CD8-positive, alpha-beta memory T cell (primary cell): Measurements from ENCODE around the gene PPARD. TPM values are rescaled to one million over a fixed set of nuclear protein-coding genes. Genes with fewer than 3 reads are reported as not detected.

Experiments used
- CTCF ChIA-PET: fragments of 350-600 bp; sonication (Branson Sonifier 250); formaldehyde crosslinking; loops from one replicate; lab custom pipeline; 2021; ENCODE audit warnings: antibody characterized with exemption; lab: Charles Lee
- POLR2A ChIA-PET: fragments of 350-600 bp; sonication (Branson Sonifier 250); formaldehyde crosslinking; loops from one replicate; lab custom pipeline; 2021; ENCODE audit warnings: antibody characterized with exemption; lab: Charles Lee
- DNase-seq, 5 donors: peaks; one replicate each; pipeline versions ENCODE4 v3.0.0 to v3.0.0-alpha.2; 2020 to 2022; ENCODE audit warnings: mixed read lengths in 1 of 5
- H3K27ac ChIP-seq: one replicate; pipeline ENCODE4 v1.7.0; 2013; ENCODE audit warnings: low read depth, mild to moderate bottlenecking, low read length, moderate library complexity
- H3K27me3 ChIP-seq: 2 replicates; pipeline ENCODE4 v1.7.0; 2013; ENCODE audit warnings: low read length, mild to moderate bottlenecking; ENCODE audit not compliant: insufficient read depth, poor library complexity, severe bottlenecking
- H3K36me3 ChIP-seq: 2 replicates; pipeline ENCODE4 v1.7.0; 2013; ENCODE audit warnings: mild to moderate bottlenecking, low read length, moderate library complexity; ENCODE audit not compliant: insufficient read depth
- H3K4me1 ChIP-seq: 2 replicates; pipeline ENCODE4 v1.7.0; 2013; ENCODE audit warnings: mild to moderate bottlenecking, low read length, moderate library complexity; ENCODE audit not compliant: insufficient read depth
- H3K4me3 ChIP-seq: 2 replicates; pipeline ENCODE4 v1.7.0; 2013; ENCODE audit warnings: mild to moderate bottlenecking, low read length
- H3K9me3 ChIP-seq: 2 replicates; pipeline ENCODE4 v1.7.0; 2013; ENCODE audit warnings: mild to moderate bottlenecking, low read length
- H3K27ac Mint-ChIP-seq, 8 donors: one replicate each; pipeline ENCODE4 v1.8.0; 2020 to 2021; ENCODE audit warnings: mixed read lengths in 8 of 8, mild to moderate bottlenecking in 6 of 8, inconsistent platforms in 3 of 8, moderate library complexity in 3 of 8
- H3K27me3 Mint-ChIP-seq, 2 donors: one replicate each; pipeline ENCODE4 v1.8.0; 2020 to 2021; ENCODE audit warnings: mixed read lengths in 2 of 2, mild to moderate bottlenecking in 1 of 2, moderate library complexity in 1 of 2
- H3K36me3 Mint-ChIP-seq, 3 donors: one replicate each; pipeline ENCODE4 v1.8.0; 2020 to 2021; ENCODE audit warnings: mixed read lengths in 3 of 3, inconsistent platforms in 1 of 3, mild to moderate bottlenecking in 1 of 3
- H3K4me1 Mint-ChIP-seq, 3 donors: one replicate each; pipeline ENCODE4 v1.8.0; 2020 to 2021; ENCODE audit warnings: mixed read lengths in 3 of 3, inconsistent platforms in 1 of 3, mild to moderate bottlenecking in 1 of 3
- H3K4me3 Mint-ChIP-seq, 7 donors: one replicate each; pipeline ENCODE4 v1.8.0; 2020 to 2021; ENCODE audit warnings: mixed read lengths in 7 of 7, mild to moderate bottlenecking in 6 of 7, moderate library complexity in 4 of 7, inconsistent platforms in 2 of 7
- H3K9me3 Mint-ChIP-seq, 5 donors: one replicate each; pipeline ENCODE4 v1.8.0; 2020 to 2022; ENCODE audit warnings: mixed read lengths in 5 of 5, mild to moderate bottlenecking in 3 of 5, moderate library complexity in 2 of 5, inconsistent platforms in 1 of 5
- polyA plus RNA-seq: library from polyadenylated mRNA; unstranded; fragments of 300-500 nt; fragmentation: Illumina TruSeq; gene quantifications from one replicate; pipeline ENCODE4 v1.2.3, GENCODE V29; 2021
- total RNA-seq, 2 experiments: library from RNA; stranded (reverse); gene quantifications; one replicate each; pipeline ENCODE4 v1.2.3, GENCODE V29; 2021

PPARD gene
- total RNA-seq (10 to 100 TPM; 14.8 to 16.2 TPM), polyA plus RNA-seq (7.7 TPM)

DNA sequence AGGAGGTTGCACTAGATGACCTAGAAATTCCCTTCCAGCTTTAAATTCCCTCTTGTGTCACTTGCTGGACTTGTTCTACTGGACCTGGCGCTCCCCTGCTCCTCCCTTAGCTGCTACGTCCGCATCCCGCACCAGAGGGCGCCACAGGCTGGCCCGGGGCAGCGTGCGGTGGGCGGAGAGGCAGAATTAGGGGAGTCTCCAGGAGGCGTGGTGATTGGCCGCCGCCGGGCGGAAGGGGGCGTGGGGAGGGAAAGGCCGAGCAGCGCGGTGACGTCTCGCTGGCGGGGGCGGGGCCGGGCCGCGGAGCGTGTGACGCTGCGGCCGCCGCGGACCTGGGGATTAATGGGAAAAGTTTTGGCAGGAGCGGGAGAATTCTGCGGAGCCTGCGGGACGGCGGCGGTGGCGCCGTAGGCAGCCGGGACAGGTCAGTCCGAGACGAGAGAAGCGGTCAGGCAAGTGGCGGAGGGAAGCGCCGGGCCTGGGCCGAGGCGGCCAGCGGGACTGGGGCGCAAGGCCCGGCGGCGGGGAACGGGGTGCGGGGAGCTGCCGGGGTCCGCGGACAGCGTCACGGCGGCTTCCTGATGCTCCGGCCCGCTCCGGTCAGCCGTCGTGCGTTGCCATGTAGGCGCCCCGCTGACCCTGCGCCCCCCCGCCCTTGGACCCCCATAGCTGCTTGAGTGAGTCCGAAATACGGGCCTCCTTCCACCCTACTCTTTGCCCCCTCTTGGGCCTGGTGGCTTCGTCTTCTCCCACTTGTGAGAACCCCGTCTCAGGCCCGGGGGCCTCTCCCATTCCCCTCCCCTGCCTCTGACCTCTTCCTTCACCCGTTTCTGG is at the start of gene PPARD:
Gene PPARD, plus strand, starts transcription at position 301 of the 834 bp plus-strand sequence. CDS start 68,530 bp downstream, outside the sequence.
- Mint-ChIP-seq H3K27ac (peak within 1 kb of the TSS; percentile 80 to 98 (median 95)), H3K4me3 (peak within 1 kb of the TSS; percentile 86 to 98 (median 95)), H3K27me3 (peaks cover 0 to 1% of the 10 kb centered on the region in 2 donors), H3K4me1 (peaks cover 45 to 55% (median 50%) of the 10 kb centered on the region in 3 donors), H3K9me3 (no peaks in the 10 kb centered on the region), H3K36me3 (peaks cover 0 to 30% (median 4%) of the 10 kb centered on the region in 3 donors)
- H3K4me3 ChIP-seq, result peak within 1 kb of the TSS; percentile 90
- H3K36me3 ChIP-seq, result peaks cover 3% of the 10 kb centered on the region
- ChIA-PET POLR2A (interaction anchor here (0.5 to 1.5 kb wide), 9 partner anchors 10 to 210 kb away, joined by 3 to 4 read pairs (median 3); partner anchors contain the start of genes DEF6 and FANCE), CTCF (interaction anchor here (0.6 to 6.7 kb wide), 32 partner anchors 10 to 396 kb away, joined by 3 to 111 read pairs (median 5); partner anchors contain the start of genes ARMC12, DEF6, FANCE and RPL10A)
- peaks cover 51% of the 10 kb centered on the region for H3K4me1 ChIP-seq
- peak within 1 kb of the TSS; percentile 79 for H3K27ac ChIP-seq
- H3K9me3 ChIP-seq, result no peaks in the 10 kb centered on the region
- peak; percentile 96 to 98 (median 97) for DNase-seq
- no peaks in the 10 kb centered on the region for H3K27me3 ChIP-seq

DNA sequence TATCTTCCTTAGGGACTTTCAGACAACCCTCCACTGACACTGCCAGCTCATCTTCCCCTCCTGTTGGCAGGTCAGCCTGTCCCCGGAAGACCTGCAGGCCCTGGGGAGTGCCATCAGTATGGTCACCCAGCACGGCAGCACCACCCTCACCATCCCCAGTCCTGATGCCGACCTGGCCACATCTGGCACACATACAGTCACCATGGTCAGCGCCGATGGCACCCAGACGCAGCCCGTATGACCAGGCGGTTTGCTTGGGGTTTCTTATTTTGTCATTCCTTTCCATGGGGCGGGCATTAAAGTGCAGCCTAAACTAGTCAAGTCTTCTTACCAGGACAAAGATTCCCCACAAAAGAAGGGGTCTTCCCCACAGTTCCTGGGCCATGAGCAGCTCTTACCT is 48.7 kb upstream of the PPARD start:
- POLR2A ChIA-PET, result interaction anchor here (0.9 kb wide), 1 partner anchor 204 kb away, joined by 3 read pairs; no protein-coding TSS in a partner anchor
- H3K27ac Mint-ChIP-seq, result peak overlapping the region in 2 of 8 donors; percentile 36 to 81

DNA sequence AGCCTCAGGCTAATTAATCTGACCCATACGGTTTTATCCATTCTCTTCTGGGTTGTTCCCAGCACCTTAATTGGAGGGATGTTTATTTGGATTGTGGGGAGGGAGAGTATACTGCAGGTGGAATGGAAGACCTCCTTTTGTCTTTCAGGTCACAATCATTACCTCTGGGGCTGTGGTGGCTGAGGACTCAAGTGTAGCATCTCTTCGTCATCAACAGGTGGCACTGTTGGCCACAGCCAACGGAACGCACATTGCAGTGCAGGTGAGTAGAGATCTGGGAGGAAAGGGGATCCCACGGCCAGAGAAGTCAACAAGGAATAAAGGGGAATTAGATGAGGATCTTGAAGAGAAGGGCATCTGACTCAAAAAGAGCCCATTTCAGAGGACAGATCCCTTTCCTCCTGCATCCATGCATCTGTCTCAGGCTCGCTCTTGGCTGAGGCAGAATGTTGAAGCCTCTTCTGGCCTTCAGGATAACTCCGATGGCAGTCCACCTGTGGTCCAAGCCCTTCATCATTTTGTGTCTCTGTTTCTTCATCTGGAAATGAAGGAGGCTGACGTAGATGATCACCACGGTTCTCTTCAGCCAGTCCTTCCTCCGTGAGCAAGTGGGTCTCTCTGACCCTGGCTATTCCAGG is 47.9 kb upstream of the PPARD start:
- H3K36me3 Mint-ChIP-seq, result peaks cover 0 to 78% (median 12%) of the 10 kb centered on the region in 3 donors
- H3K27me3 Mint-ChIP-seq, result no peaks in the 10 kb centered on the region
- peak overlapping the region; percentile 0 to 97 (median 33) for H3K27ac Mint-ChIP-seq
- H3K27ac ChIP-seq, result no peak overlapping the region
- CTCF ChIA-PET, result interaction anchor here (1.1 to 13.7 kb wide), 6 partner anchors 9 to 443 kb away, joined by 3 to 295 read pairs (median 4); partner anchors contain the start of gene FANCE
- H3K27me3 ChIP-seq, result no peaks in the 10 kb centered on the region
- H3K36me3 ChIP-seq, result peaks cover 17% of the 10 kb centered on the region
- H3K9me3 Mint-ChIP-seq, result no peaks in the 10 kb centered on the region
- POLR2A ChIA-PET, result interaction anchor here (0.9 kb wide), 1 partner anchor 203 kb away, joined by 3 read pairs; no protein-coding TSS in a partner anchor
- peak overlapping the region in 2 of 7 donors; percentile 7 to 49 for H3K4me3 Mint-ChIP-seq
- no peaks in the 10 kb centered on the region for H3K9me3 ChIP-seq
- H3K4me3 ChIP-seq, result no peak overlapping the region
- peaks cover 14% of the 10 kb centered on the region for H3K4me1 ChIP-seq
- DNase-seq, result peak in 4 of 5 donors; percentile 36 to 67 (median 42)
- peaks cover 16 to 21% (median 18%) of the 10 kb centered on the region in 3 donors for H3K4me1 Mint-ChIP-seq

More for the DNA sequence above, 48.7 kb upstream of the PPARD start:
- no peak overlapping the region for H3K27ac ChIP-seq
- DNase-seq, result no peak
- peaks cover 0 to 79% (median 12%) of the 10 kb centered on the region in 3 donors for H3K36me3 Mint-ChIP-seq
- H3K4me3 Mint-ChIP-seq, result no peak overlapping the region
- H3K9me3 Mint-ChIP-seq, result no peaks in the 10 kb centered on the region
- peaks cover 6% of the 10 kb centered on the region for H3K4me1 ChIP-seq
- CTCF ChIA-PET, result interaction anchor here (1.1 to 13.7 kb wide), 6 partner anchors 18 to 444 kb away, joined by 3 to 295 read pairs (median 5); partner anchors contain the start of gene FANCE
- no peaks in the 10 kb centered on the region for H3K27me3 Mint-ChIP-seq
- no peak overlapping the region for H3K4me3 ChIP-seq
- H3K36me3 ChIP-seq, result peaks cover 24% of the 10 kb centered on the region
- no peaks in the 10 kb centered on the region for H3K9me3 ChIP-seq
- no peaks in the 10 kb centered on the region for H3K27me3 ChIP-seq
- H3K4me1 Mint-ChIP-seq, result peaks cover 8 to 13% (median 11%) of the 10 kb centered on the region in 3 donors

DNA sequence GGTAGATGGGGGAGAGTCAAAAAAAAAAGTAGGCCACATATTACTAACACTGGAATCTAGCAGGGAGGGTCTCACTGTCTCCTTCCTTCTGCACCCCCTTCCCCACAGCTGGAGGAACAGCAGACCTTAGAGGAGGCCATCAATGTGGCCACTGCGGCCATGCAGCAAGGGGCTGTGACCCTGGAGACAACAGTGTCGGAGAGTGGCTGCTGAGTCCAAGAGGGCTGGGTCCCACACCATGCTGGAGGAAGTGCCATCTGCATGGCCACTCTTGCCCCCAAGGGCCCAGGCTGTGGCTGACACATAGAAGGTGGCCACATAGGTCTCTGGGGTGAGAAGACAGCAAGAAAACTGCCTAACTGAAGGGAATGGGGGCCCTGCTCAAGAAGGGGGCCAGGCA is 47.3 kb upstream of the PPARD start:
- no peaks in the 10 kb centered on the region for H3K9me3 ChIP-seq
- no peak overlapping the region for H3K27ac ChIP-seq
- peaks cover 20% of the 10 kb centered on the region for H3K4me1 ChIP-seq
- no peak overlapping the region for H3K4me3 Mint-ChIP-seq
- H3K27me3 Mint-ChIP-seq, result no peaks in the 10 kb centered on the region
- peaks cover 22 to 27% (median 24%) of the 10 kb centered on the region in 3 donors for H3K4me1 Mint-ChIP-seq
- peaks cover 17% of the 10 kb centered on the region for H3K36me3 ChIP-seq
- no peak for DNase-seq
- H3K9me3 Mint-ChIP-seq, result no peaks in the 10 kb centered on the region
- peaks cover 0 to 76% (median 16%) of the 10 kb centered on the region in 3 donors for H3K36me3 Mint-ChIP-seq
- H3K27ac Mint-ChIP-seq, result peak overlapping the region in 2 of 8 donors; percentile 4 to 47
- H3K27me3 ChIP-seq, result no peaks in the 10 kb centered on the region
- ChIA-PET CTCF (interaction anchor here (1.1 to 13.7 kb wide), 6 partner anchors 9 to 442 kb away, joined by 3 to 295 read pairs (median 23); partner anchors contain the start of genes ARMC12, FANCE, PPARD and RPL10A), POLR2A (no interaction called here)
- no peak overlapping the region for H3K4me3 ChIP-seq

DNA sequence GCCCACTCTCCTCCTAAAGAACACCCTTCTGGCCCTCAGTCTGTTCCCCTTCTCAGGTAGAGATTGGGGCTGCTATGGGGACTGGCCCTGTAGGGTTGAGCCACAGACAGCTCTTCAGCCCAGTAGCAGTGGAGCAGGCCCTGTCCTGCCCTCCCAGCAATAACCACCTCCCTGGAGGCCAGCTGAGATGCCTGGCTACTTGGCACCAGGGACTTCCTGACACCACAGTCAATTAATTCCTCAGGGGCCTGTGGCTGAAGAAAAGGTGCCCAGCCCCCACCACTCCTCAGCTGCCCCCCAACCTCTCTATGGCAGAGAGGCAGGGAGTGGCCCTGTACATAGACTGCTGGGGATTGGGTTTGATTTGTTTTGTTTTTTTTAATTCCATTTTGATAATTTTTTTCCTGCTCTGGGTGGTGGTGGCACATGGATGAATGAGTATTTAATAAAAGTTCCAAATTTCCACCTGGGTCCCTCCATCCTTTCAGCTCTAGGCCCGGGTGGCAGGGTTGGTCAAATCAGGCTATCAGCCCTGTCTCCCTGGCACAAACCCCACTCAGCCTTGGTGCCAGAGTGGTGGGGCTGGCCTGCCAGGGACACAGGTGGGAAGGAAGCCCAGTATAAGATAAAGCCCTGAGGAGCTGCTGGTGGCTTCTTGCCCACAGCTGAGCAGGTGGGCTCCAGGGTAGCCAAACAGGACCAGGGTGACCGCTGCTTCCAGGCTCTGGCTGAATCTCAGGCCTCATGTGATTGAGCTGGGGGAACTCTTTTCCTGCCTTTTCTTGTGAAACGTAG is 46.6 kb upstream of the PPARD start:
- Histone ChIP-seq H3K27ac (no peak overlapping the region), H3K27me3 (no peaks in the 10 kb centered on the region), H3K9me3 (no peaks in the 10 kb centered on the region), H3K36me3 (peaks cover 11% of the 10 kb centered on the region), H3K4me3 (no peak overlapping the region), H3K4me1 (peaks cover 27% of the 10 kb centered on the region)
- peak overlapping the region in 1 of 7 donors; percentile 36 for H3K4me3 Mint-ChIP-seq
- peak overlapping the region in 1 of 8 donors; percentile 52 for H3K27ac Mint-ChIP-seq
- CTCF ChIA-PET, result interaction anchor here (1.1 to 13.7 kb wide), 13 partner anchors 10 to 441 kb away, joined by 3 to 295 read pairs (median 7); partner anchors contain the start of genes ARMC12, FANCE, PPARD and RPL10A
- peaks cover 0 to 74% (median 17%) of the 10 kb centered on the region in 3 donors for H3K36me3 Mint-ChIP-seq
- DNase-seq, result no peak
- POLR2A ChIA-PET, result interaction anchor here (1.2 to 1.4 kb wide), 2 partner anchors 21 to 154 kb away, joined by 4 to 5 read pairs; no protein-coding TSS in a partner anchor
- no peaks in the 10 kb centered on the region for H3K27me3 Mint-ChIP-seq
- H3K9me3 Mint-ChIP-seq, result no peaks in the 10 kb centered on the region
- H3K4me1 Mint-ChIP-seq, result peaks cover 29 to 33% (median 31%) of the 10 kb centered on the region in 3 donors

DNA sequence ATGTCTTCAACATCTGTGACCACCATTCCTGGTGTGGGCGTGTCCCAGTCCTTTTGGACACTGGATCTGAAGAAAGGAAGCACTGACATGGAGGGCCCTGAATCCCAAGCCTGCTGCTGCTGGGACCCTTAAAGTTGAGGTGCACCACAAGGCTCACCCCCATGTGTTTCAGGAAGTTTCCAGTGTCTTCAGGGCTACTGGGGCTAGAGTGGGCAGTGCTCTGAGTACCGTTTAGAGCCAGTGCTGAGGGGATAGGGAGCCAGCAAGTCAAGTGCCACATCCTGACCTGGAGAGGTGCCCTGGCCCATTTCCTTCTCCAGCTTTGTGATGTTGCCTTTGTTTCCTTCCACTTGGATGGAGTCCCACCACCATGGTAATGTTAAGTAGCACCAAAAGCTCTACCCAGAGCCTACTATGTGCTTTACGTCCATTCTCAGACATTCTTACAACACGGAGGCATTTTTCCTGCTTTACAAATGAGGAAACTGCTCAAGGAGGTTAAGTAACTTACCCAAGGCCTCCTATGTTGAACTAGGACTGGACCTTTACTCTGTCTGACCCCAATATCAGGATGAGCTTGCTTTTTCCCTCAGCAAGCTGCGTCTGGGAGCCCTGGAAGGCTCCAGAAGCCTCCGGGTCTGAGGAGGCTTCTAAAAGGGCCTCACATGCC is 45.3 kb upstream of the PPARD start:
- no peaks in the 10 kb centered on the region for H3K9me3 Mint-ChIP-seq
- no peak for DNase-seq
- POLR2A ChIA-PET, result interaction anchor here (1.0 to 1.8 kb wide), 7 partner anchors 13 to 155 kb away, joined by 3 to 7 read pairs (median 4); partner anchors contain the start of genes FANCE and PPARD
- H3K27ac Mint-ChIP-seq, result peak overlapping the region; percentile 82 to 100 (median 92)
- peaks cover 37 to 47% (median 45%) of the 10 kb centered on the region in 3 donors for H3K4me1 Mint-ChIP-seq
- H3K4me3 ChIP-seq, result peak overlapping the region; percentile 93
- H3K4me1 ChIP-seq, result peaks cover 40% of the 10 kb centered on the region
- peaks cover 0 to 64% (median 13%) of the 10 kb centered on the region in 3 donors for H3K36me3 Mint-ChIP-seq
- H3K36me3 ChIP-seq, result peaks cover 6% of the 10 kb centered on the region
- H3K27me3 ChIP-seq, result no peaks in the 10 kb centered on the region
- H3K27me3 Mint-ChIP-seq, result no peaks in the 10 kb centered on the region
- H3K27ac ChIP-seq, result no peak overlapping the region
- H3K4me3 Mint-ChIP-seq, result peak overlapping the region; percentile 81 to 93 (median 86)
- CTCF ChIA-PET, result interaction anchor here (0.6 to 13.7 kb wide), 15 partner anchors 9 to 175 kb away, joined by 3 to 295 read pairs (median 7); partner anchors contain the start of genes FANCE, PPARD and RPL10A
- H3K9me3 ChIP-seq, result no peaks in the 10 kb centered on the region
